CD4-positive, CD25-positive, alpha-beta regulatory T cell (primary cell): Measurements from ENCODE around the gene DROSHA. TPM values are rescaled to one million over a fixed set of nuclear protein-coding genes. Genes with fewer than 3 reads are reported as not detected.
"Not testable (repeated sequence)": the region's sequence is repeated elsewhere in the genome, so short reads cannot be mapped to it uniquely, and the experiment has no call there.

Source experiments
- ATAC-seq, 2 donors: fragments of 150-1000 bp; cut with Tn5 transposase; one replicate each; pipeline ENCODE4 v1.10.0; 2021; ENCODE audit warnings: low read depth in 2 of 2, moderate number of reproducible peaks in 2 of 2, moderate library complexity in 1 of 2
- DNase-seq, 3 donors: peaks; one replicate each; pipeline versions ENCODE4 v3.0.0 to v3.0.0-alpha.2; 2012 to 2022; ENCODE audit warnings: mixed read lengths in 1 of 3
- H3K27ac ChIP-seq: one replicate; pipeline ENCODE4 v1.7.0; 2013; ENCODE audit warnings: mild to moderate bottlenecking, low read length; ENCODE audit not compliant: insufficient read depth, poor library complexity, severe bottlenecking
- H3K27me3 ChIP-seq: one replicate; pipeline ENCODE4 v1.7.0; 2013; ENCODE audit warnings: low read length; ENCODE audit not compliant: control insufficient read depth, insufficient read depth
- H3K36me3 ChIP-seq: one replicate; pipeline ENCODE4 v1.7.0; 2013; ENCODE audit warnings: mild to moderate bottlenecking, low read length, moderate library complexity; ENCODE audit not compliant: control insufficient read depth, insufficient read depth
- H3K4me1 ChIP-seq: 2 replicates; pipeline ENCODE4 v1.7.0; 2013; ENCODE audit warnings: mild to moderate bottlenecking, low read length; ENCODE audit not compliant: insufficient read depth, control insufficient read depth, poor library complexity, severe bottlenecking
- H3K4me3 ChIP-seq: one replicate; pipeline ENCODE4 v1.7.0; 2013; ENCODE audit warnings: low read depth, mild to moderate bottlenecking, low read length, moderate library complexity
- H3K9me3 ChIP-seq, 2 experiments: 1 replicate in 1 of 2; 2 replicates in 1 of 2; pipeline ENCODE4 v1.7.0; 2013; ENCODE audit warnings: low read length in 2 of 2, mild to moderate bottlenecking in 1 of 2, moderate library complexity in 1 of 2; ENCODE audit not compliant: control insufficient read depth in 2 of 2
- H3K27ac Mint-ChIP-seq, 3 donors: one replicate each; pipeline ENCODE4 v1.8.0; 2020 to 2022; ENCODE audit warnings: mild to moderate bottlenecking in 3 of 3, mixed read lengths in 3 of 3, moderate library complexity in 2 of 3
- H3K27me3 Mint-ChIP-seq: one replicate; pipeline ENCODE4 v1.8.0; 2022; ENCODE audit warnings: mild to moderate bottlenecking, mixed read lengths
- H3K36me3 Mint-ChIP-seq: one replicate; pipeline ENCODE4 v1.8.0; 2020; ENCODE audit warnings: mixed read lengths
- H3K4me1 Mint-ChIP-seq, 4 donors: one replicate each; pipeline ENCODE4 v1.8.0; 2020 to 2022; ENCODE audit warnings: mixed read lengths in 4 of 4, mild to moderate bottlenecking in 1 of 4
- H3K4me3 Mint-ChIP-seq, 4 donors: one replicate each; pipeline ENCODE4 v1.8.0; 2020 to 2022; ENCODE audit warnings: mild to moderate bottlenecking in 4 of 4, mixed read lengths in 4 of 4, moderate library complexity in 3 of 4
- H3K9me3 Mint-ChIP-seq, 7 donors: one replicate each; pipeline ENCODE4 v1.8.0; 2020 to 2022; ENCODE audit warnings: mixed read lengths in 7 of 7, mild to moderate bottlenecking in 3 of 7, moderate library complexity in 2 of 7
- polyA plus RNA-seq, 4 donors: library from polyadenylated mRNA; unstranded; fragments of 300-500 nt; fragmentation: Illumina TruSeq; gene quantifications; one replicate each; pipeline ENCODE4 v1.2.3, GENCODE V29; 2021
- total RNA-seq: library from RNA; stranded (reverse); gene quantifications from one replicate; pipeline ENCODE4 v1.2.3, GENCODE V29; 2022

DROSHA gene
- total and polyA plus RNA-seq, 5 donors from 2014 or later = 14.2 to 57.6 (median 17.0) TPM

GRCh38 chr5:31404325-31404724 is 127.6 kb downstream of the DROSHA start:
- no peaks in the 10 kb centered on the region for H3K27me3 ChIP-seq
- no peaks in the 10 kb centered on the region for H3K4me1 Mint-ChIP-seq
- no peak overlapping the region for H3K27ac Mint-ChIP-seq
- no peaks in the 10 kb centered on the region for H3K27me3 Mint-ChIP-seq
- no peak overlapping the region for H3K4me3 Mint-ChIP-seq
- H3K27ac ChIP-seq = no peak overlapping the region
- H3K9me3 Mint-ChIP-seq = peaks cover 0 to 2% (median 0%) of the 10 kb centered on the region in 7 donors
- ATAC-seq (no peak), DNase-seq (no peak)
- H3K9me3 ChIP-seq = no peaks in the 10 kb centered on the region
- no peak overlapping the region for H3K4me3 ChIP-seq
- H3K36me3 ChIP-seq = peaks cover 49% of the 10 kb centered on the region
- no peaks in the 10 kb centered on the region for H3K4me1 ChIP-seq
- H3K36me3 Mint-ChIP-seq = peaks cover 53% of the 10 kb centered on the region

- no peak for ATAC-seq
- Histone ChIP-seq H3K27me3 (no peaks in the 10 kb centered on the region), H3K4me3 (no peak overlapping the region), H3K27ac (no peak overlapping the region), H3K9me3 (no peaks in the 10 kb centered on the region), H3K36me3 (peaks cover 32% of the 10 kb centered on the region), H3K4me1 (no peaks in the 10 kb centered on the region)
- DNase-seq = no peak
- H3K36me3 Mint-ChIP-seq = peaks cover 35% of the 10 kb centered on the region
- H3K4me1 Mint-ChIP-seq = no peaks in the 10 kb centered on the region
- no peak overlapping the region for H3K4me3 Mint-ChIP-seq
- H3K27me3 Mint-ChIP-seq = no peaks in the 10 kb centered on the region
- H3K27ac Mint-ChIP-seq = no peak overlapping the region
- H3K9me3 Mint-ChIP-seq = peaks cover 0 to 2% (median 0%) of the 10 kb centered on the region in 7 donors
Measured at GRCh38 chr5:31401691-31402090, 130.2 kb downstream of the DROSHA start.

GRCh38 chr5:31397926-31398557 is 133.9 kb downstream of the DROSHA start:
- ATAC-seq (no peak), DNase-seq (no peak)
- Histone ChIP-seq H3K4me1 (no peaks in the 10 kb centered on the region), H3K36me3 (peaks cover 11% of the 10 kb centered on the region), H3K9me3 (no peaks in the 10 kb centered on the region), H3K27me3 (no peaks in the 10 kb centered on the region), H3K4me3 (no peak overlapping the region), H3K27ac (no peak overlapping the region)
- H3K4me3 Mint-ChIP-seq = no peak overlapping the region
- H3K36me3 Mint-ChIP-seq = peaks cover 19% of the 10 kb centered on the region
- no peaks in the 10 kb centered on the region for H3K27me3 Mint-ChIP-seq
- H3K4me1 Mint-ChIP-seq = no peaks in the 10 kb centered on the region
- H3K27ac Mint-ChIP-seq = no peak overlapping the region
- H3K9me3 Mint-ChIP-seq = peaks cover 0 to 5% (median 0%) of the 10 kb centered on the region in 7 donors

- H3K9me3 ChIP-seq = no peaks in the 10 kb centered on the region
- H3K4me3 ChIP-seq = no peak overlapping the region
- H3K36me3 ChIP-seq = peaks cover 9% of the 10 kb centered on the region
- DNase-seq (no peak), ATAC-seq (no peak)
- H3K27me3 ChIP-seq = no peaks in the 10 kb centered on the region
- H3K4me1 Mint-ChIP-seq = no peaks in the 10 kb centered on the region
- H3K9me3 Mint-ChIP-seq = peaks cover 0 to 5% (median 0%) of the 10 kb centered on the region in 7 donors
- H3K4me1 ChIP-seq = no peaks in the 10 kb centered on the region
- no peak overlapping the region for H3K27ac ChIP-seq
- no peak overlapping the region for H3K27ac Mint-ChIP-seq
- peaks cover 11% of the 10 kb centered on the region for H3K36me3 Mint-ChIP-seq
- H3K27me3 Mint-ChIP-seq = no peaks in the 10 kb centered on the region
- no peak overlapping the region for H3K4me3 Mint-ChIP-seq
Measured at GRCh38 chr5:31396611-31397295, 135.1 kb downstream of the DROSHA start.

- H3K4me3 ChIP-seq, ATAC-seq: not testable (repeated sequence)
Measured at GRCh38 chr5:31395450-31396045, 136.3 kb downstream of the DROSHA start.

GRCh38 chr5:31393126-31393525 is 138.8 kb downstream of the DROSHA start:
- H3K4me3 Mint-ChIP-seq = no peak overlapping the region
- H3K4me1 ChIP-seq = no peaks in the 10 kb centered on the region
- no peaks in the 10 kb centered on the region for H3K36me3 ChIP-seq
- DNase-seq (no peak), ATAC-seq (no peak)
- peaks cover 0 to 8% (median 3%) of the 10 kb centered on the region in 7 donors for H3K9me3 Mint-ChIP-seq
- no peaks in the 10 kb centered on the region for H3K27me3 ChIP-seq
- H3K4me3 ChIP-seq = no peak overlapping the region
- H3K27ac ChIP-seq = no peak overlapping the region
- H3K4me1 Mint-ChIP-seq = no peaks in the 10 kb centered on the region
- H3K9me3 ChIP-seq = peaks cover 2 to 5% of the 10 kb centered on the region in 2 experiments
- no peaks in the 10 kb centered on the region for H3K36me3 Mint-ChIP-seq
- H3K27ac Mint-ChIP-seq = no peak overlapping the region
- H3K27me3 Mint-ChIP-seq = no peaks in the 10 kb centered on the region

More at GRCh38 chr5:31395450-31396045, 136.3 kb downstream of the DROSHA start:
- H3K27me3 ChIP-seq, H3K36me3 Mint-ChIP-seq, H3K27ac ChIP-seq, H3K4me1 Mint-ChIP-seq, H3K9me3 ChIP-seq, H3K4me3 Mint-ChIP-seq, DNase-seq, H3K9me3 Mint-ChIP-seq, H3K27me3 Mint-ChIP-seq, H3K27ac Mint-ChIP-seq, H3K36me3 ChIP-seq, H3K4me1 ChIP-seq: not testable (repeated sequence)

- H3K27me3 Mint-ChIP-seq = no peaks in the 10 kb centered on the region
- H3K27ac ChIP-seq = no peak overlapping the region
Measured at GRCh38 chr5:31392061-31392460, 139.8 kb downstream of the DROSHA start.

More at GRCh38 chr5:31392061-31392460, 139.8 kb downstream of the DROSHA start:
- DNase-seq (no peak), ATAC-seq (no peak)
- H3K36me3 ChIP-seq = no peaks in the 10 kb centered on the region
- Mint-ChIP-seq H3K4me1 (no peaks in the 10 kb centered on the region), H3K27ac (no peak overlapping the region), H3K4me3 (no peak overlapping the region), H3K9me3 (peaks cover 0 to 8% (median 4%) of the 10 kb centered on the region in 7 donors), H3K36me3 (no peaks in the 10 kb centered on the region)
- no peaks in the 10 kb centered on the region for H3K4me1 ChIP-seq
- H3K27me3 ChIP-seq = no peaks in the 10 kb centered on the region
- H3K4me3 ChIP-seq = no peak overlapping the region
- H3K9me3 ChIP-seq = peaks cover 2 to 5% of the 10 kb centered on the region in 2 experiments
